ENCODE measurements around the gene KCNK3. TPM values are rescaled to one million over a fixed set of nuclear protein-coding genes. Genes with fewer than 3 reads are reported as not detected.

The KCNK3 gene
- total RNA-seq, 2 experiments from 2014 or later, result not detected

DNA sequence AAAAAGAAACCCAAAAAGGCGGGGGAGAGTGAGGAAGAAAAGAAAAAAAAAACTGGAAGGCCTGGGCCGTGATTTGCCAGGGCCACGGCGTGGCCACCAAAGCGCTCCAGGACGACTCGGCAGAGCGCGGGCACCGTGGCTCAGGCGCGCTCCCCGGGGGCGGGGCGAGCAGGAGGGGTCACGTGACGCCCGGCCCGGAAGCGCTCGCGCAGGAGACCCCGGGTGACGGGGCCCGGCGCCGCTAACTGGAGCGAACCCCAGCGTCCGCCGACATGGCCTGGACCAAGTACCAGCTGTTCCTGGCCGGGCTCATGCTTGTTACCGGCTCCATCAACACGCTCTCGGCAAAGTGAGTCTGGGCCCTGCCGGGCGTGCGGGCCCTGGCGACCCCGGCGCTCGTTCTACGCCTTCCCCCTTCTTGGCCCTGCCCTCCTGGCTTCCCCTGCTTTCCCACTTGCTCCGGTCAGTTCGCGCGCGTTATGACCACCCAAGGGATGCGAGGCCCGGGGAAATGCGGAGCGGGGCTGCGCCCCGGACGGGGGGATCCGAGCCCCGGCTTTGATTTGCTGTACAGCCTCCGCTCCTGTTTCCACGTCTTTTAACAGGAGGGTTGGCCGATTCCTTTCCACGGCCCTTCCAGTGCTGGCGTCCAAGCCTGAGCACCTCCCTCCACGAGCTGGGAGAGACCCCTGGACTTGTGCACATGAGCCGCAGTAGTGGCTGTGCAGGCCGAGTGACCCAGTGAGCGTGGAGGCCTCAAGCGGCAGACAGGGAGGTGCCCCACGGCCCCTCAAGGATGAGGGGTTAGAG, 71.8 kb downstream of the KCNK3 start, which contains the start of gene SLC35F6:
Gene SLC35F6, plus strand, starts transcription at position 207 of the 810 bp plus-strand sequence. Its CDS starts 66 bp downstream, at position 273.
- TF ChIP-seq, protein P1, sequence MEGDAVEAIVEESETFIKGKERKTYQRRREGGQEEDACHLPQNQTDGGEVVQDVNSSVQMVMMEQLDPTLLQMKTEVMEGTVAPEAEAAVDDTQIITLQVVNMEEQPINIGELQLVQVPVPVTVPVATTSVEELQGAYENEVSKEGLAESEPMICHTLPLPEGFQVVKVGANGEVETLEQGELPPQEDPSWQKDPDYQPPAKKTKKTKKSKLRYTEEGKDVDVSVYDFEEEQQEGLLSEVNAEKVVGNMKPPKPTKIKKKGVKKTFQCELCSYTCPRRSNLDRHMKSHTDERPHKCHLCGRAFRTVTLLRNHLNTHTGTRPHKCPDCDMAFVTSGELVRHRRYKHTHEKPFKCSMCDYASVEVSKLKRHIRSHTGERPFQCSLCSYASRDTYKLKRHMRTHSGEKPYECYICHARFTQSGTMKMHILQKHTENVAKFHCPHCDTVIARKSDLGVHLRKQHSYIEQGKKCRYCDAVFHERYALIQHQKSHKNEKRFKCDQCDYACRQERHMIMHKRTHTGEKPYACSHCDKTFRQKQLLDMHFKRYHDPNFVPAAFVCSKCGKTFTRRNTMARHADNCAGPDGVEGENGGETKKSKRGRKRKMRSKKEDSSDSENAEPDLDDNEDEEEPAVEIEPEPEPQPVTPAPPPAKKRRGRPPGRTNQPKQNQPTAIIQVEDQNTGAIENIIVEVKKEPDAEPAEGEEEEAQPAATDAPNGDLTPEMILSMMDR (IDR thresholded peaks at IDR 0.05), result no peak
- peak within 1 kb of the TSS; percentile 85 for H3K4me3 Mint-ChIP-seq
- intact Hi-C loops (cut with micrococcal nuclease), result no loop called here
- peaks cover 40% of the 10 kb centered on the region for H3K4me1 Mint-ChIP-seq (ENCODE audit: low read depth)
- ChIA-PET POLR2A (no interaction called here), CTCF (interaction anchor here (0.9 to 1.1 kb wide), 2 partner anchors 186 to 262 kb away, joined by 3 read pairs; no protein-coding TSS in a partner anchor)
- H3K27me3 Mint-ChIP-seq, result no peaks in the 10 kb centered on the region
- DNase-seq (peak; percentile 84), ATAC-seq (peak; percentile 93)
- no peaks in the 10 kb centered on the region for H3K9me3 Mint-ChIP-seq
- peak within 1 kb of the TSS; percentile 88 for H3K27ac Mint-ChIP-seq
- H3K36me3 Mint-ChIP-seq (ENCODE audit: low read depth), result peaks cover 1% of the 10 kb centered on the region

DNA sequence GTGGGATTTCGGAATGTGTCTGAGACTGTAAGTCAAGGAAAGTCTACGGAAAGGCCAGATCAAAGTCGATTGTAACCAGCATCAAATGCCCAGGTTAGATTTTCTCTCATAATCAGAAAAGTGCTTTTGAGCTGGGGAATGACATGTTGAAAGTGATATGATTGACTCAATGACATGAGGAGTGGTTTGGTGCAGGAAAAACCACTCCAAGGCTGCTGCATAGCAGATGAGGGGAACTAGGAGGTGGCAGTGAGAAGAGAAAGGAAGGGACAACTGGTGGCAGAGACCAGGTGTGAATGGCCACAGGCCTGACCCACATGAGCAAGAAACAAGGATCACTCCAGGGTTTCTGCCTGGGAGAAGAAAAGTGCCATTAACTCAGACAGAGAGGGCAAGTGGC, 72.4 kb downstream of the KCNK3 start:
- intact Hi-C loops (cut with micrococcal nuclease), result no loop called here
- Mint-ChIP-seq H3K4me1 (ENCODE audit: low read depth) (peaks cover 45% of the 10 kb centered on the region), H3K27ac (peak overlapping the region; percentile 88), H3K36me3 (ENCODE audit: low read depth) (peaks cover 1% of the 10 kb centered on the region), H3K27me3 (no peaks in the 10 kb centered on the region), H3K9me3 (no peaks in the 10 kb centered on the region), H3K4me3 (peak overlapping the region; percentile 85)
- CTCF ChIA-PET, result interaction anchor here (0.9 to 1.1 kb wide), 2 partner anchors 187 to 262 kb away, joined by 3 read pairs; no protein-coding TSS in a partner anchor
- ATAC-seq (no peak), DNase-seq (no peak)
- POLR2A ChIA-PET, result no interaction called here
- TF ChIP-seq, protein P1 (IDR thresholded peaks at IDR 0.05), result no peak

DNA sequence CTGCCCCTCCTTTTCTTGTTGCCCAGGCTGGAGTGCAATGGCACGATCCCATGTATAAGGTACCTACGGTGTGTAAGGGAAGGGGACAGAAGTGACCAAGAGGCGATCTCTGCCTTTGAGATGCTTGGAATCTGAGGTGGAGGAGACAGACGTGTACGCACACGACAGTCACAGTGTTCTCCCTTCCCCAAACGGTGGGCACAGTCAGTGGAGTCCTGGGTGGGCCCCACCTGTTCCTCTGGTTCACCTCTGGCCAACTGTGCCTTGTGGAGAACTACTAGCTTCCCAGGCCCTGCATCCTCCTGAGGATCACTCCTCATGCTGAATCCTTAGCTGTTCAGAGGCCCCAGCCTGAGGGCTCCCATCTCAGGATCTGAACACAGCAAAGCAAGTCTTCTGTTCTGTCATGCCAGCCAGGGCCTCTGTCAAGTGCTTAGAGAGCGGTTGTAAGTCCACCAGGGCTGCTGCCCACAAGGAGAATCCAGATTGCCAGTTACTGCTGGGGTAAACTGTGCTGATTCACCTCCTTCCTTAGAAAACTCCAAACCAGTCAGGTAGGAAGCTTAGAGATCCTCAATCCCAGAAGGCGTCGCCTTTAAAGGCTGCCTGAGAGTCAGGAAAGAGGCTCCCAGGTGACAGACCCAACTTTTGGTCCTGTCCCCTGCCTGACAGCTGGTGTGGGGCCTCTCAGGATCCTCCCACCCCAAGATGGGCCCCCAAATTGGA, 73.1 kb downstream of the KCNK3 start:
- H3K4me1 Mint-ChIP-seq (ENCODE audit: low read depth), result peaks cover 45% of the 10 kb centered on the region
- intact Hi-C loops (cut with micrococcal nuclease), result no loop called here
- H3K9me3 Mint-ChIP-seq, result no peaks in the 10 kb centered on the region
- DNase-seq, result no peak
- H3K36me3 Mint-ChIP-seq (ENCODE audit: low read depth), result peaks cover 1% of the 10 kb centered on the region
- CTCF ChIA-PET, result interaction anchor here (0.9 to 1.1 kb wide), 2 partner anchors 187 to 263 kb away, joined by 3 read pairs; no protein-coding TSS in a partner anchor
- POLR2A ChIA-PET, result no interaction called here
- TF ChIP-seq, protein P1 (IDR thresholded peaks at IDR 0.05), result no peak
- no peak for ATAC-seq
- peak overlapping the region; percentile 85 for H3K4me3 Mint-ChIP-seq
- H3K27ac Mint-ChIP-seq, result peak overlapping the region; percentile 88
- no peaks in the 10 kb centered on the region for H3K27me3 Mint-ChIP-seq

DNA sequence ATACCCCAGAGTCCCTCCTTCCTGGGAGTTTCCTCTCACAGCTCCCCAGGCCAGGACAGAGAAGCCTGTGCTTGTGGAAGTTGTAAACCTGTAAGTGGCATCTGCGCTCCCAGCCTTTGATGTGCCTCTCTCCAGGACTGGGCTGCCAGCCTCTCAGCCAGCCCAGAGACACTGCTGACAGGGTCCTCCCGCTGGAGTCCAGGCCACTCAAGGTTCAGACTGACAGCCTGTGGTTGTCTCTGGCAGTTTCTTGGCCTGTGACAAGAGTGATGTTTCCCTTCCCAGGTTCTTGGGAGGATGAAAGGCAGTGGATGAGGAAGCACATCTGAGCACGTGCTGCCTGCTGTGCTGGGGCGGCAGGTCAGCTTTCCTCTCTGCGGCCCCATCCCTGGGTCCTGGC, 74.6 kb downstream of the KCNK3 start:
- ChIA-PET CTCF (no interaction called here), POLR2A (no interaction called here)
- Mint-ChIP-seq H3K9me3 (no peaks in the 10 kb centered on the region), H3K27me3 (no peaks in the 10 kb centered on the region), H3K36me3 (ENCODE audit: low read depth) (peaks cover 1% of the 10 kb centered on the region), H3K4me1 (ENCODE audit: low read depth) (peaks cover 59% of the 10 kb centered on the region), H3K27ac (peak overlapping the region; percentile 46), H3K4me3 (no peak overlapping the region)
- TF ChIP-seq, protein P1 (IDR thresholded peaks at IDR 0.05), result no peak
- intact Hi-C loops (cut with micrococcal nuclease), result no loop called here
- DNase-seq (no peak), ATAC-seq (no peak)
